ENCODE data around the gene ATR.

Gene ATR

DNA sequence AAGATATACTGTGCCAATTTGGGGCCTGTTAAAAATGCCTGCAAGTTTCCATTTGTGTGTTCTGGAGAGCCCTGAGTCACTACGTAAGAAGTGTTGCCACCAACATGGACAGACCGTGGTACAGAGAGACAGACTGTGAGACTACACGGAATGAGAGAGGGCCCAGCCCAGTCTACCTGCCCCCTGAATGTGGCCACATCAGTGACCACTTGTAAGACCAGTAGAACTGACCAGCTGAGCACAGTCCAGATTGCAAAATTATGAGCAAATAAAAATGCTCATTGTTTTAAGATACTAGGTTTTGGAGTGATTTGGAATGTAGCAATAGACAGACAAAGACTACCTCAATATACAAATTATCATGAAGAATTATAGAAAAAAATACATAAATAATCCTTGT is 42.0 kb downstream of the ATR start:
- Histone ChIP-seq H3K4me2 (no peak overlapping the region), H3K79me2 (ENCODE audit: insufficient read depth, low read depth) (no peaks in the 10 kb centered on the region), H3K36me3 (ENCODE audit: insufficient read depth) (peaks cover 10% of the 10 kb centered on the region; the same call in 1 of the 2 replicates), H2AFZ (ENCODE audit: low read depth) (no peak overlapping the region), H3K9ac (no peak overlapping the region), H3K27ac (no peak overlapping the region), H3K27me3 (ENCODE audit: insufficient read depth, low read depth) (no peaks in the 10 kb centered on the region), H4K20me1 (ENCODE audit: insufficient read depth) (no peaks in the 10 kb centered on the region), H3K4me3 (IDR thresholded peaks at IDR 0.05; ENCODE audit: insufficient read depth, low read depth, low read length) (no peak overlapping the region), H3K4me1 (ENCODE audit: low read depth, poor library complexity, severe bottlenecking) (no peaks in the 10 kb centered on the region)
- TF ChIP-seq, protein P1, sequence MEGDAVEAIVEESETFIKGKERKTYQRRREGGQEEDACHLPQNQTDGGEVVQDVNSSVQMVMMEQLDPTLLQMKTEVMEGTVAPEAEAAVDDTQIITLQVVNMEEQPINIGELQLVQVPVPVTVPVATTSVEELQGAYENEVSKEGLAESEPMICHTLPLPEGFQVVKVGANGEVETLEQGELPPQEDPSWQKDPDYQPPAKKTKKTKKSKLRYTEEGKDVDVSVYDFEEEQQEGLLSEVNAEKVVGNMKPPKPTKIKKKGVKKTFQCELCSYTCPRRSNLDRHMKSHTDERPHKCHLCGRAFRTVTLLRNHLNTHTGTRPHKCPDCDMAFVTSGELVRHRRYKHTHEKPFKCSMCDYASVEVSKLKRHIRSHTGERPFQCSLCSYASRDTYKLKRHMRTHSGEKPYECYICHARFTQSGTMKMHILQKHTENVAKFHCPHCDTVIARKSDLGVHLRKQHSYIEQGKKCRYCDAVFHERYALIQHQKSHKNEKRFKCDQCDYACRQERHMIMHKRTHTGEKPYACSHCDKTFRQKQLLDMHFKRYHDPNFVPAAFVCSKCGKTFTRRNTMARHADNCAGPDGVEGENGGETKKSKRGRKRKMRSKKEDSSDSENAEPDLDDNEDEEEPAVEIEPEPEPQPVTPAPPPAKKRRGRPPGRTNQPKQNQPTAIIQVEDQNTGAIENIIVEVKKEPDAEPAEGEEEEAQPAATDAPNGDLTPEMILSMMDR (conservative IDR thresholded peaks at IDR 0.05; ENCODE audit: low read depth, low read length), result no peak

DNA sequence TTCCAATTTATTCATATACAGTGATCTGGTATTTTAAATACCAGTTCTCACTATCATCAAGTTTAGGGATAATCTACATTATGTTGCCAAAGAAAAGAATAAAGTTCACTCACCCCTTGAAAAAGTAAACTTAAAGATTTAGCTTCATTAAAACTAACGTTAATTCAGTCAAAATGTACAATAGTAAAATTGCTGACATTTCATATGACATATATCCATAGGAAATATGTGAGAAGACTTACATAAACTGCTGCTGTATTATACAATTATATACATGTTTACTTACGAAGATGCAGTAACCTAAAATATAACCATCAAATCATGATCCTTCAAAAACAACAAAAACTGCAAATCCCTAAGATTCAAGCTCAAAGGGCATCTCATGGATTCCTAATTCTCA is 44.0 kb downstream of the ATR start:
- H4K20me1 ChIP-seq (ENCODE audit: insufficient read depth), result no peaks in the 10 kb centered on the region
- no peaks in the 10 kb centered on the region for H3K27me3 ChIP-seq (ENCODE audit: insufficient read depth, low read depth)
- H3K36me3 ChIP-seq (ENCODE audit: insufficient read depth), result peaks cover 10% of the 10 kb centered on the region; the same call in 1 of the 2 replicates
- no peak overlapping the region for H3K4me3 ChIP-seq (IDR thresholded peaks at IDR 0.05; ENCODE audit: insufficient read depth, low read depth, low read length)
- H3K27ac ChIP-seq, result no peak overlapping the region
- H3K79me2 ChIP-seq (ENCODE audit: insufficient read depth, low read depth), result no peaks in the 10 kb centered on the region
- no peak overlapping the region for H2AFZ ChIP-seq (ENCODE audit: low read depth)
- no peak overlapping the region for H3K9ac ChIP-seq
- H3K4me1 ChIP-seq (ENCODE audit: low read depth, poor library complexity, severe bottlenecking), result peaks cover 3% of the 10 kb centered on the region
- no peak overlapping the region for H3K4me2 ChIP-seq
- TF ChIP-seq, protein P1 (conservative IDR thresholded peaks at IDR 0.05; ENCODE audit: low read depth, low read length), result no peak

- TF ChIP-seq, protein P1 (conservative IDR thresholded peaks at IDR 0.05; ENCODE audit: low read depth, low read length), result no peak
- no peak overlapping the region for H3K27ac ChIP-seq
- H3K27me3 ChIP-seq (ENCODE audit: insufficient read depth, low read depth), result no peaks in the 10 kb centered on the region
- no peaks in the 10 kb centered on the region for H3K79me2 ChIP-seq (ENCODE audit: insufficient read depth, low read depth)
- no peak overlapping the region for H3K4me3 ChIP-seq (IDR thresholded peaks at IDR 0.05; ENCODE audit: insufficient read depth, low read depth, low read length)
- H4K20me1 ChIP-seq (ENCODE audit: insufficient read depth), result no peaks in the 10 kb centered on the region
- H2AFZ ChIP-seq (ENCODE audit: low read depth), result no peak overlapping the region
- peaks cover 10% of the 10 kb centered on the region; the same call in 1 of the 2 replicates for H3K36me3 ChIP-seq (ENCODE audit: insufficient read depth)
- H3K4me1 ChIP-seq (ENCODE audit: low read depth, poor library complexity, severe bottlenecking), result peaks cover 3% of the 10 kb centered on the region
- H3K4me2 ChIP-seq, result no peak overlapping the region
- no peak overlapping the region for H3K9ac ChIP-seq
Observed at GRCh38 chr3:142530296-142530695, 48.2 kb downstream of the ATR start.

GRCh38 chr3:142523921-142524566 is 54.5 kb downstream of the ATR start:
- peaks cover 8% of the 10 kb centered on the region; the same call in 1 of the 2 replicates for H3K36me3 ChIP-seq (ENCODE audit: insufficient read depth)
- no peak overlapping the region for H3K4me2 ChIP-seq
- no peak overlapping the region for H3K9ac ChIP-seq
- H4K20me1 ChIP-seq (ENCODE audit: insufficient read depth), result no peaks in the 10 kb centered on the region
- H3K27me3 ChIP-seq (ENCODE audit: insufficient read depth, low read depth), result no peaks in the 10 kb centered on the region
- TF ChIP-seq, protein P1 (conservative IDR thresholded peaks at IDR 0.05; ENCODE audit: low read depth, low read length), result no peak
- no peak overlapping the region for H2AFZ ChIP-seq (ENCODE audit: low read depth)
- no peak overlapping the region for H3K27ac ChIP-seq
- H3K79me2 ChIP-seq (ENCODE audit: insufficient read depth, low read depth), result no peaks in the 10 kb centered on the region
- no peaks in the 10 kb centered on the region for H3K4me1 ChIP-seq (ENCODE audit: low read depth, poor library complexity, severe bottlenecking)
- no peak overlapping the region for H3K4me3 ChIP-seq (IDR thresholded peaks at IDR 0.05; ENCODE audit: insufficient read depth, low read depth, low read length)

Data from KMS-11 (cell line).